Ascending aorta (tissue), 2 donors: ENCODE results near the gene NCKAP5. TPM values are rescaled to one million over a fixed set of nuclear protein-coding genes. Genes with fewer than 3 reads are reported as not detected.

Experiments
- DNase-seq, 2 donors: peaks; one replicate each; pipeline ENCODE4 v3.0.0-alpha.2; 2019; ENCODE audit warnings: low spot score in 2 of 2
- H3K27ac ChIP-seq, 2 donors: fragments of 200-600 bp; sonication (generic); one replicate each; pipeline ENCODE4 v1.5.1; 2016 to 2017; ENCODE audit warnings: mild to moderate bottlenecking in 1 of 2
- H3K27me3 ChIP-seq: fragments of 200-600 bp; sonication (generic); one replicate; pipeline ENCODE4 v1.5.1; 2017
- H3K36me3 ChIP-seq, 2 donors: fragments of 200-600 bp; sonication (generic); one replicate each; pipeline ENCODE4 v1.5.1; 2016
- H3K4me1 ChIP-seq, 2 donors: fragments of 200-600 bp; sonication (generic); one replicate each; pipeline ENCODE4 v1.5.1; 2016 to 2017; ENCODE audit warnings: mild to moderate bottlenecking in 1 of 2
- H3K4me3 ChIP-seq, 2 donors: fragments of 200-600 bp; sonication (generic); one replicate each; pipeline ENCODE4 v1.5.1; 2016 to 2017; ENCODE audit warnings: mild to moderate bottlenecking in 1 of 2
- H3K9me3 ChIP-seq, 2 donors: fragments of 200-600 bp; sonication (generic); one replicate each; pipeline ENCODE4 v1.5.1; 2016
- intact Hi-C: fragments of 100-400 bp; cut with DNase I; formaldehyde crosslinking; loops from one replicate; pipeline ENCODE4 v1.15.1; 2023
- total RNA-seq: library from RNA; depleted of rRNA; stranded (reverse); fragments of >200 nt; gene quantifications from one replicate; pipeline ENCODE4 v1.1.0, GENCODE V29; 2016
- TF ChIP-seq, protein P1 (sequence below), 3 experiments: fragments of 200-600 bp in 2 of 3; fragments of 450-650 bp in 1 of 3; sonication (generic) in 2 of 3; IDR thresholded peaks; one replicate each; pipeline ENCODE4 v1.5.1; 2016 to 2019; ENCODE audit warnings: antibody characterized with exemption in 3 of 3, mild to moderate bottlenecking in 1 of 3, moderate library complexity in 1 of 3

The NCKAP5 gene
- total RNA-seq, 1 donor from 2014 or later, result 0.75 TPM

DNA sequence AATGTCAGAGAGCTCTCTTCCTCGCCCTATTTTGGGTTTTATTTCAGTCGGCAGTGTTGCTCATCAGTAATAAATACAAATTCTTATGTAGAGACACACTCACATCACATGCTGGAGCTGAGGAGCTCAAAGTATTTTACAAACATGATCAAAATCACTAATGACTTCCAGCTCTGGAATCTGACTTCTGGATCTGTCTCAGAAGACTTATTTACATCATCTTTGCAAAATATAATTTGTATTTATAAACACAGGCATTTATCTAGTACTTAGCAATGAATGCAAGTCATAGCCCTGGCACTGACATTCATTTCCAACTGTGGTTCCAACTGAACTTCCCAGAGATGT is 327.1 kb downstream of the NCKAP5 start:
- Histone ChIP-seq H3K4me1 (no peaks in the 10 kb centered on the region), H3K27ac (no peak overlapping the region), H3K36me3 (no peaks in the 10 kb centered on the region), H3K27me3 (no peaks in the 10 kb centered on the region), H3K4me3 (no peak overlapping the region), H3K9me3 (no peaks in the 10 kb centered on the region)
- DNase-seq, result no peak
- TF ChIP-seq, protein P1, sequence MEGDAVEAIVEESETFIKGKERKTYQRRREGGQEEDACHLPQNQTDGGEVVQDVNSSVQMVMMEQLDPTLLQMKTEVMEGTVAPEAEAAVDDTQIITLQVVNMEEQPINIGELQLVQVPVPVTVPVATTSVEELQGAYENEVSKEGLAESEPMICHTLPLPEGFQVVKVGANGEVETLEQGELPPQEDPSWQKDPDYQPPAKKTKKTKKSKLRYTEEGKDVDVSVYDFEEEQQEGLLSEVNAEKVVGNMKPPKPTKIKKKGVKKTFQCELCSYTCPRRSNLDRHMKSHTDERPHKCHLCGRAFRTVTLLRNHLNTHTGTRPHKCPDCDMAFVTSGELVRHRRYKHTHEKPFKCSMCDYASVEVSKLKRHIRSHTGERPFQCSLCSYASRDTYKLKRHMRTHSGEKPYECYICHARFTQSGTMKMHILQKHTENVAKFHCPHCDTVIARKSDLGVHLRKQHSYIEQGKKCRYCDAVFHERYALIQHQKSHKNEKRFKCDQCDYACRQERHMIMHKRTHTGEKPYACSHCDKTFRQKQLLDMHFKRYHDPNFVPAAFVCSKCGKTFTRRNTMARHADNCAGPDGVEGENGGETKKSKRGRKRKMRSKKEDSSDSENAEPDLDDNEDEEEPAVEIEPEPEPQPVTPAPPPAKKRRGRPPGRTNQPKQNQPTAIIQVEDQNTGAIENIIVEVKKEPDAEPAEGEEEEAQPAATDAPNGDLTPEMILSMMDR (IDR thresholded peaks at IDR 0.05), result no peak
- intact Hi-C loops, result no loop called here

GRCh38 chr2:133240491-133241223 is 327.6 kb downstream of the NCKAP5 start:
- Histone ChIP-seq H3K27ac (no peak overlapping the region), H3K27me3 (no peaks in the 10 kb centered on the region), H3K9me3 (no peaks in the 10 kb centered on the region), H3K4me3 (no peak overlapping the region), H3K36me3 (no peaks in the 10 kb centered on the region), H3K4me1 (no peaks in the 10 kb centered on the region)
- no peak for DNase-seq
- TF ChIP-seq, protein P1 (IDR thresholded peaks at IDR 0.05), result no peak
- intact Hi-C loops, result no loop called here

GRCh38 chr2:133235968-133236367 is 332.3 kb downstream of the NCKAP5 start:
- no peak for DNase-seq
- H3K4me1 ChIP-seq, result no peaks in the 10 kb centered on the region

DNA sequence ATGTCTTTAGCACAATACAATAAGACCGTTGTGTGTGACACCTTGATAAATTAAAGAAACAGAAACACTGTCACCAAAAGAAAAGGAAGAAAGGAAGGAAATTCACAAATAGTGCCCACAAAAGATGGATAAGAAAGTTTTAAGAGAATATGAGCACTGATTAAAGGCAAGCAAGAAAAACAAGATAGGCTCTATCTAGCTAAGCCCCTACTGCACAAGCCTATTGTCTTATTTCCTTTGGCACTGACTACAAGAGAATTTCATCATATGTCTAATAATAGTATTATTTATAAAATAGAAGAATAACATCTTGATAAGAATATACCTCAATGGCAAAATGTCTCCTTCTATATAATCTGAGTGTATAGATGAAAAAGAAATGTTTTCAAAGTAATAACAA is 335.7 kb downstream of the NCKAP5 start:
- Histone ChIP-seq H3K36me3 (no peaks in the 10 kb centered on the region), H3K27me3 (no peaks in the 10 kb centered on the region), H3K4me3 (no peak overlapping the region), H3K27ac (no peak overlapping the region), H3K9me3 (no peaks in the 10 kb centered on the region), H3K4me1 (no peaks in the 10 kb centered on the region)
- TF ChIP-seq, protein P1 (IDR thresholded peaks at IDR 0.05), result no peak
- no peak for DNase-seq
- intact Hi-C loops, result no loop called here

More at GRCh38 chr2:133235968-133236367, 332.3 kb downstream of the NCKAP5 start:
- Histone ChIP-seq H3K27me3 (no peaks in the 10 kb centered on the region), H3K36me3 (no peaks in the 10 kb centered on the region), H3K27ac (no peak overlapping the region), H3K4me3 (no peak overlapping the region), H3K9me3 (no peaks in the 10 kb centered on the region)
- TF ChIP-seq, protein P1 (IDR thresholded peaks at IDR 0.05), result no peak
- intact Hi-C loops, result no loop called here

DNA sequence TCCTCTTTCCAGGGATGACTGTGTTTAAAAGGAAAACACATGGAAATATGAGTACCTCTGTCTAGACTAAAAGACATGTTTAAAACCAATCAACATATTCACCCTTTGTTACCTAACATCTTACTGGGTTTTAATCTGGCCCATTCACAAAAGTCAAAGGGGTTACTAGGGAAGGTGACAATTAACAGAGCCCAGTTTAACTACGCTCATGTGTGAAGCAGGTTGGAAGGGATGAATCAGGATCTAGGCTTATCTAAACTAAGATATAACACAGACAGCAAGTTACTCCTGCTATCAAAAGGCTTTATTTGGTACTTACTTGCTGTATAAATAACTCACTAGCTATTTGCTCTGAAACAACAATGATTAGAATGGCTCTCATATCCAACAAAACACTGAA is 337.0 kb downstream of the NCKAP5 start:
- Histone ChIP-seq H3K4me3 (no peak overlapping the region), H3K36me3 (no peaks in the 10 kb centered on the region), H3K27ac (no peak overlapping the region), H3K4me1 (no peaks in the 10 kb centered on the region), H3K9me3 (no peaks in the 10 kb centered on the region), H3K27me3 (no peaks in the 10 kb centered on the region)
- intact Hi-C loops, result no loop called here
- TF ChIP-seq, protein P1 (IDR thresholded peaks at IDR 0.05), result no peak
- DNase-seq, result no peak

DNA sequence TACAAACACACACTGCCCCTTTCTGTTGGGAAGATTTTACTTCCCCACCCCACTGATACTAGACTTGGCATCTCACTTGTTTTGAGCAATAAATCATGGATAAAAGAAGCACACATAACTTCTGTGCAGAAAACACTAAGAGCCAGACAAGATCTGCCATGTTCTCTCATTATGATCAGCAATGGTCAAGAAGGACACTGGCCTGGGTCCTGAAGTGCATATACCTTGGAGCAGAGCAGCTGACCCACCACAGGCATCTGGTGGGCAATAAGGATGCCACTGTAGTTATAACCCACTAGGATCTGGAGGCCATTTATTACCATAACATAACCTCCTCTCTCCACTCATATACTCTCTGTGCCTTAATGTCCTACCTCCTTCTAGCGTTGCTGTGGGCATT is 338.3 kb downstream of the NCKAP5 start:
- H3K27me3 ChIP-seq, result no peaks in the 10 kb centered on the region
- H3K36me3 ChIP-seq, result no peaks in the 10 kb centered on the region
- DNase-seq, result no peak
- no peaks in the 10 kb centered on the region for H3K4me1 ChIP-seq
- H3K4me3 ChIP-seq, result no peak overlapping the region
- intact Hi-C loops, result no loop called here
- H3K9me3 ChIP-seq, result no peaks in the 10 kb centered on the region
- TF ChIP-seq, protein P1 (IDR thresholded peaks at IDR 0.05), result no peak
- H3K27ac ChIP-seq, result no peak overlapping the region
